HUES64 (cell line): ENCODE measurements around the gene KLHL26.

Experiments used
- H3K27ac ChIP-seq: 2 replicates; pipeline ENCODE4 v1.7.0; 2013; ENCODE audit warnings: low read depth, low read length, inconsistent platforms
- H3K27me3 ChIP-seq: 2 replicates; pipeline ENCODE4 v1.6.1; 2013; ENCODE audit warnings: mild to moderate bottlenecking, low read length; ENCODE audit not compliant: insufficient read depth
- H3K36me3 ChIP-seq: 2 replicates; pipeline ENCODE4 v1.6.1; 2013; ENCODE audit warnings: mild to moderate bottlenecking, low read length; ENCODE audit not compliant: insufficient read depth
- H3K4me1 ChIP-seq: 2 replicates; pipeline ENCODE4 v1.6.1; 2013; ENCODE audit warnings: mild to moderate bottlenecking, low read length, moderate library complexity; ENCODE audit not compliant: insufficient read depth
- H3K4me3 ChIP-seq: 2 replicates; pipeline ENCODE4 v1.5.1; 2013; ENCODE audit warnings: mild to moderate bottlenecking, low read length, moderate library complexity
- H3K9ac ChIP-seq: 2 replicates; pipeline ENCODE4 v1.6.1; 2013; ENCODE audit warnings: mild to moderate bottlenecking, low read depth, low read length
- H3K9me3 ChIP-seq: 2 replicates; pipeline ENCODE4 v1.6.1; 2013; ENCODE audit warnings: low read depth, low read length; ENCODE audit not compliant: insufficient read depth
- WGBS: fragments of 150-250, 120-280 bp; methylation state at CpG from one replicate; pipeline ENCODE4 v1.1.7; 2013; ENCODE audit warnings: missing lambda C conversion rate; 5-methylcytosine and 5-hydroxymethylcytosine counted together

The KLHL26 gene

GRCh38 chr19:18700501-18701249 is 63.8 kb downstream of the KLHL26 start:
- Histone ChIP-seq H3K9ac (no peak overlapping the region), H3K27ac (no peak overlapping the region), H3K4me1 (peaks cover 10% of the 10 kb centered on the region; the same call in 1 of the 2 replicates), H3K27me3 (no peaks in the 10 kb centered on the region), H3K36me3 (no peaks in the 10 kb centered on the region), H3K4me3 (peak overlapping the region; percentile 53), H3K9me3 (no peaks in the 10 kb centered on the region)
- 6% methylated on average over 33 of the region's 35 CpGs for WGBS

DNA sequence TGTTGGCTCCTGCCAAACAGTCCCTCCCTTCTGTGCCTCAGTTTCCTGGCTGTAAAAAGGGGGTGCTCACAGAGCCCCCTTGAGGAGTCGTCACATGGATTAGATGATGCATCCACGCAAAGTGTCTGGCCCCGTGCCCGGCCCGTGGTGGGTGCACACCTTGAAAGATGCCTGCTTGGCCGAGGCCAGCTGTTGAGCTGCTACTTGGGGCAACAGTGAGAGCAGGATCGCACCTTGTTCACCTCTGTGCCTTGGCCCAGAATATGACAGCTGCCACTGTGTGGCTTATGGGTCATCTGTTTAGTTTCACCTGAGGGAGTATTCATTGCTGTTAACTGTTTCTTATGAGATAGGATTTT is 64.4 kb downstream of the KLHL26 start:
- WGBS = 53% methylated on average over 7 of the region's 7 CpGs
- Histone ChIP-seq H3K27me3 (no peaks in the 10 kb centered on the region), H3K4me3 (peak overlapping the region; percentile 53), H3K4me1 (peaks cover 10% of the 10 kb centered on the region; the same call in 1 of the 2 replicates), H3K9ac (no peak overlapping the region), H3K9me3 (no peaks in the 10 kb centered on the region), H3K36me3 (no peaks in the 10 kb centered on the region), H3K27ac (no peak overlapping the region)

- Histone ChIP-seq H3K9me3 (no peaks in the 10 kb centered on the region), H3K9ac (no peak overlapping the region), H3K36me3 (no peaks in the 10 kb centered on the region), H3K4me3 (no peak overlapping the region), H3K27ac (no peak overlapping the region), H3K27me3 (no peaks in the 10 kb centered on the region), H3K4me1 (peaks cover 17% of the 10 kb centered on the region)
- WGBS = 92% methylated on average over 3 of the region's 4 CpGs
These were observed 67.2 kb downstream of the KLHL26 start for GRCh38 chr19:18704054-18704453.

GRCh38 chr19:18704971-18705370 is 68.1 kb downstream of the KLHL26 start:
- whole genome bisulfite sequencing = 90% methylated on average over 7 of the region's 7 CpGs
- Histone ChIP-seq H3K36me3 (no peaks in the 10 kb centered on the region), H3K4me1 (peaks cover 16% of the 10 kb centered on the region), H3K27me3 (no peaks in the 10 kb centered on the region), H3K27ac (no peak overlapping the region), H3K4me3 (no peak overlapping the region), H3K9me3 (no peaks in the 10 kb centered on the region), H3K9ac (no peak overlapping the region)

GRCh38 chr19:18708452-18709231 is 71.8 kb downstream of the KLHL26 start:
- Histone ChIP-seq H3K27ac (no peak overlapping the region), H3K4me1 (peaks cover 7% of the 10 kb centered on the region; the same call in 1 of the 2 replicates), H3K36me3 (no peaks in the 10 kb centered on the region), H3K27me3 (no peaks in the 10 kb centered on the region), H3K4me3 (no peak overlapping the region), H3K9me3 (no peaks in the 10 kb centered on the region), H3K9ac (no peak overlapping the region)
- 93% methylated on average over 25 of the region's 25 CpGs for WGBS

DNA sequence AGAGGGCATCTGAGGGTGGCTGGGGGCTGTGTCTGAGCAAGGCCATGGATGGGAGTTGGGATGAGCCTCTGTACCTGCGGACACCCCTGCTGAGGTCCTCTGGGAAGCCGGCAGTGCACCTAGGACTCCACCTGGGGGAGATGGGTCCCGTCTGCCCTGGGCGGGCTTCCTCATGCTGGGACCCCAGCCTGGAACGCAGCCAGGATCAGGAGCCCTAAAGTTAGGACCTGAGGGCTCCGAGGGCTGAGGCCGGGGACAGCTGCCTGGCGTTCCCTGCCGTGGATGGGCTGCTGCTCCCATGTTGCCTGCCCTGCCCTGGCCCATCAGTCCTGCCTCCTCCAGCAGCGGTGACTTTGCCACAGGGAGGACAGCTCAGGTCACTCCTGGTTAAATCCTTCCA is 72.7 kb downstream of the KLHL26 start:
- Histone ChIP-seq H3K36me3 (no peaks in the 10 kb centered on the region), H3K4me1 (peaks cover 7% of the 10 kb centered on the region; the same call in 1 of the 2 replicates), H3K9ac (no peak overlapping the region), H3K27ac (no peak overlapping the region), H3K27me3 (no peaks in the 10 kb centered on the region), H3K9me3 (no peaks in the 10 kb centered on the region), H3K4me3 (no peak overlapping the region)
- WGBS = 91% methylated on average over 10 of the region's 10 CpGs

- Histone ChIP-seq H3K4me1 (peaks cover 7% of the 10 kb centered on the region; the same call in 1 of the 2 replicates), H3K36me3 (no peaks in the 10 kb centered on the region), H3K27me3 (no peaks in the 10 kb centered on the region), H3K9ac (no peak overlapping the region), H3K9me3 (no peaks in the 10 kb centered on the region), H3K27ac (no peak overlapping the region), H3K4me3 (no peak overlapping the region)
- WGBS = 91% methylated on average over 10 of the region's 11 CpGs
These were observed 73.4 kb downstream of the KLHL26 start for GRCh38 chr19:18710186-18710585.

GRCh38 chr19:18710996-18711751 is 74.3 kb downstream of the KLHL26 start:
- H3K27ac ChIP-seq = no peak overlapping the region
- WGBS = 91% methylated on average over 28 of the region's 28 CpGs
- no peaks in the 10 kb centered on the region for H3K36me3 ChIP-seq
- H3K4me3 ChIP-seq = no peak overlapping the region
- H3K4me1 ChIP-seq = peaks cover 7% of the 10 kb centered on the region; the same call in 1 of the 2 replicates
- no peak overlapping the region for H3K9ac ChIP-seq
- no peaks in the 10 kb centered on the region for H3K9me3 ChIP-seq
- no peaks in the 10 kb centered on the region for H3K27me3 ChIP-seq

GRCh38 chr19:18711893-18712292 is 75.1 kb downstream of the KLHL26 start:
- Histone ChIP-seq H3K9ac (no peak overlapping the region), H3K27ac (no peak overlapping the region), H3K36me3 (no peaks in the 10 kb centered on the region), H3K27me3 (no peaks in the 10 kb centered on the region), H3K4me3 (no peak overlapping the region), H3K9me3 (no peaks in the 10 kb centered on the region), H3K4me1 (peaks cover 2% of the 10 kb centered on the region; the same call in 1 of the 2 replicates)
- WGBS = 89% methylated on average over 3 of the region's 3 CpGs

GRCh38 chr19:18712981-18713380 is 76.2 kb downstream of the KLHL26 start:
- Histone ChIP-seq H3K27ac (no peak overlapping the region), H3K4me1 (no peaks in the 10 kb centered on the region), H3K9ac (no peak overlapping the region), H3K36me3 (no peaks in the 10 kb centered on the region), H3K27me3 (no peaks in the 10 kb centered on the region), H3K9me3 (no peaks in the 10 kb centered on the region), H3K4me3 (no peak overlapping the region)
- 84% methylated on average over 5 of the region's 5 CpGs for WGBS
